Activated naive CD4-positive, alpha-beta T cell treated with anti-CD3 and anti-CD28 coated beads, Interleukin-2, amount 10 ng/mL, durations not matched to agents 7 days and 5 days (primary cell): ENCODE data around the gene KLK6.
"Not testable (repeated sequence)": the region's sequence is repeated elsewhere in the genome, so short reads cannot be mapped to it uniquely, and the experiment has no call there.

Experiments
- CTCF ChIA-PET: fragments of 350-600 bp; sonication (Branson Sonifier 250); formaldehyde crosslinking; loops from one replicate; lab custom pipeline; 2021; ENCODE audit warnings: antibody characterized with exemption; lab: Charles Lee
- DNase-seq: peaks from one replicate; pipeline ENCODE4 v3.0.0-alpha.2; 2020
- H3K27ac Mint-ChIP-seq: one replicate; pipeline ENCODE4 v1.8.0; 2021; ENCODE audit warnings: mild to moderate bottlenecking, moderate library complexity, mixed read lengths
- H3K27me3 Mint-ChIP-seq: one replicate; pipeline ENCODE4 v1.8.0; 2021; ENCODE audit warnings: mild to moderate bottlenecking, mixed read lengths
- H3K36me3 Mint-ChIP-seq: one replicate; pipeline ENCODE4 v1.8.0; 2021; ENCODE audit warnings: mixed read lengths
- H3K4me1 Mint-ChIP-seq: one replicate; pipeline ENCODE4 v1.8.0; 2021; ENCODE audit warnings: mixed read lengths
- H3K4me3 Mint-ChIP-seq: one replicate; pipeline ENCODE4 v1.8.0; 2021; ENCODE audit warnings: mild to moderate bottlenecking, moderate library complexity, mixed read lengths
- H3K9me3 Mint-ChIP-seq: one replicate; pipeline ENCODE4 v1.8.0; 2021; ENCODE audit warnings: mixed read lengths

KLK6 gene

GRCh38 chr19:50979758-50980157 is 10.4 kb upstream of the KLK6 start:
- no peak overlapping the region for H3K27ac Mint-ChIP-seq
- no peak overlapping the region for H3K4me3 Mint-ChIP-seq
- peaks cover 56% of the 10 kb centered on the region for H3K27me3 Mint-ChIP-seq
- DNase-seq = no peak
- H3K9me3 Mint-ChIP-seq = no peaks in the 10 kb centered on the region
- H3K36me3 Mint-ChIP-seq = no peaks in the 10 kb centered on the region
- no peaks in the 10 kb centered on the region for H3K4me1 Mint-ChIP-seq
- CTCF ChIA-PET = no interaction called here

GRCh38 chr19:50978772-50979390 is 9.5 kb upstream of the KLK6 start:
- Mint-ChIP-seq H3K4me3 (no peak overlapping the region), H3K27me3 (peaks cover 49% of the 10 kb centered on the region), H3K36me3 (no peaks in the 10 kb centered on the region), H3K4me1 (no peaks in the 10 kb centered on the region), H3K27ac (no peak overlapping the region), H3K9me3 (no peaks in the 10 kb centered on the region)
- DNase-seq = no peak
- CTCF ChIA-PET = no interaction called here

GRCh38 chr19:50977626-50978025 is 8.2 kb upstream of the KLK6 start:
- H3K9me3 Mint-ChIP-seq = no peaks in the 10 kb centered on the region
- no peak overlapping the region for H3K27ac Mint-ChIP-seq
- H3K36me3 Mint-ChIP-seq = no peaks in the 10 kb centered on the region
- peaks cover 41% of the 10 kb centered on the region for H3K27me3 Mint-ChIP-seq
- H3K4me3 Mint-ChIP-seq = no peak overlapping the region
- no peak for DNase-seq
- H3K4me1 Mint-ChIP-seq = no peaks in the 10 kb centered on the region
- CTCF ChIA-PET = no interaction called here

- H3K27me3 Mint-ChIP-seq = peaks cover 31% of the 10 kb centered on the region
- DNase-seq = no peak
- H3K27ac Mint-ChIP-seq = no peak overlapping the region
- H3K4me3 Mint-ChIP-seq = no peak overlapping the region
- no peaks in the 10 kb centered on the region for H3K9me3 Mint-ChIP-seq
- CTCF ChIA-PET = no interaction called here
- no peaks in the 10 kb centered on the region for H3K4me1 Mint-ChIP-seq
- no peaks in the 10 kb centered on the region for H3K36me3 Mint-ChIP-seq
Observed at GRCh38 chr19:50975766-50976165, 6.4 kb upstream of the KLK6 start.

GRCh38 chr19:50974702-50975556 is 5.5 kb upstream of the KLK6 start:
- H3K27me3 Mint-ChIP-seq = peaks cover 28% of the 10 kb centered on the region
- H3K4me3 Mint-ChIP-seq = no peak overlapping the region
- no peaks in the 10 kb centered on the region for H3K9me3 Mint-ChIP-seq
- DNase-seq = no peak
- H3K27ac Mint-ChIP-seq = no peak overlapping the region
- H3K36me3 Mint-ChIP-seq = no peaks in the 10 kb centered on the region
- CTCF ChIA-PET = interaction anchor here (0.7 kb wide), 1 partner anchor 70 kb away, joined by 3 read pairs; no protein-coding TSS in a partner anchor
- no peaks in the 10 kb centered on the region for H3K4me1 Mint-ChIP-seq

GRCh38 chr19:50972795-50973376 is 3.5 kb upstream of the KLK6 start:
- H3K4me1 Mint-ChIP-seq = no peaks in the 10 kb centered on the region
- H3K27ac Mint-ChIP-seq = no peak overlapping the region
- H3K36me3 Mint-ChIP-seq = no peaks in the 10 kb centered on the region
- no peak for DNase-seq
- no peaks in the 10 kb centered on the region for H3K9me3 Mint-ChIP-seq
- H3K27me3 Mint-ChIP-seq = peaks cover 20% of the 10 kb centered on the region
- H3K4me3 Mint-ChIP-seq = no peak overlapping the region
- CTCF ChIA-PET = no interaction called here

- peaks cover 24% of the 10 kb centered on the region for H3K27me3 Mint-ChIP-seq
- H3K4me1 Mint-ChIP-seq, H3K27ac Mint-ChIP-seq, H3K4me3 Mint-ChIP-seq, DNase-seq, H3K9me3 Mint-ChIP-seq, H3K36me3 Mint-ChIP-seq, CTCF ChIA-PET: not testable (repeated sequence)
Observed at GRCh38 chr19:50969810-50970209, 419 bp upstream of the KLK6 start.

GRCh38 chr19:50968716-50969412 is 527 bp downstream of the KLK6 start:
- Mint-ChIP-seq H3K27ac (no peak overlapping the region), H3K36me3 (no peaks in the 10 kb centered on the region), H3K4me3 (no peak overlapping the region), H3K4me1 (no peaks in the 10 kb centered on the region), H3K27me3 (peaks cover 24% of the 10 kb centered on the region), H3K9me3 (no peaks in the 10 kb centered on the region)
- DNase-seq = no peak
- CTCF ChIA-PET = no interaction called here

- no peak overlapping the region for H3K27ac Mint-ChIP-seq
- H3K4me1 Mint-ChIP-seq = no peaks in the 10 kb centered on the region
- no peaks in the 10 kb centered on the region for H3K9me3 Mint-ChIP-seq
- CTCF ChIA-PET = no interaction called here
- H3K4me3 Mint-ChIP-seq = no peak overlapping the region
- peaks cover 29% of the 10 kb centered on the region for H3K27me3 Mint-ChIP-seq
- no peaks in the 10 kb centered on the region for H3K36me3 Mint-ChIP-seq
- no peak for DNase-seq
Observed at GRCh38 chr19:50967929-50968715, 1.3 kb downstream of the KLK6 start.

- DNase-seq = no peak
- no peaks in the 10 kb centered on the region for H3K4me1 Mint-ChIP-seq
Observed at GRCh38 chr19:50964266-50964665, 5.1 kb downstream of the KLK6 start.

GRCh38 chr19:50963381-50963780 is 6.0 kb downstream of the KLK6 start:
- Mint-ChIP-seq H3K4me1 (no peaks in the 10 kb centered on the region), H3K27ac (no peak overlapping the region), H3K36me3 (no peaks in the 10 kb centered on the region), H3K4me3 (no peak overlapping the region), H3K9me3 (peaks cover 11% of the 10 kb centered on the region), H3K27me3 (peaks cover 21% of the 10 kb centered on the region)
- CTCF ChIA-PET = no interaction called here
- DNase-seq = no peak

More at GRCh38 chr19:50964266-50964665, 5.1 kb downstream of the KLK6 start:
- Mint-ChIP-seq H3K36me3 (no peaks in the 10 kb centered on the region), H3K9me3 (peaks cover 11% of the 10 kb centered on the region), H3K4me3 (no peak overlapping the region), H3K27me3 (peaks cover 21% of the 10 kb centered on the region), H3K27ac (no peak overlapping the region)
- CTCF ChIA-PET = no interaction called here

- peaks cover 11% of the 10 kb centered on the region for H3K9me3 Mint-ChIP-seq
- DNase-seq = no peak
- H3K27me3 Mint-ChIP-seq = peaks cover 16% of the 10 kb centered on the region
- H3K4me1 Mint-ChIP-seq = no peaks in the 10 kb centered on the region
- no peak overlapping the region for H3K4me3 Mint-ChIP-seq
- no peaks in the 10 kb centered on the region for H3K36me3 Mint-ChIP-seq
- CTCF ChIA-PET = no interaction called here
- H3K27ac Mint-ChIP-seq = no peak overlapping the region
Observed at GRCh38 chr19:50962245-50962644, 7.1 kb downstream of the KLK6 start.

- no peaks in the 10 kb centered on the region for H3K4me1 Mint-ChIP-seq
- no peaks in the 10 kb centered on the region for H3K36me3 Mint-ChIP-seq
- CTCF ChIA-PET = no interaction called here
- H3K27me3 Mint-ChIP-seq = peaks cover 11% of the 10 kb centered on the region
- H3K27ac Mint-ChIP-seq = no peak overlapping the region
- no peak for DNase-seq
- peaks cover 11% of the 10 kb centered on the region for H3K9me3 Mint-ChIP-seq
- no peak overlapping the region for H3K4me3 Mint-ChIP-seq
Observed at GRCh38 chr19:50959731-50960500, 9.5 kb downstream of the KLK6 start.
